VCaP (cell line): ENCODE data around the gene OBI1.

ENCODE experiments used
- H3K27ac ChIP-seq: fragments of 450-650 bp; 2 replicates; pipeline ENCODE4 v1.5.1; 2017
- TF ChIP-seq, protein P1 (sequence below): fragments of 450-650 bp; conservative IDR thresholded peaks from 2 replicates; pipeline ENCODE4 v1.5.1; 2017; ENCODE audit warnings: mild to moderate bottlenecking, moderate library complexity

Gene OBI1

DNA sequence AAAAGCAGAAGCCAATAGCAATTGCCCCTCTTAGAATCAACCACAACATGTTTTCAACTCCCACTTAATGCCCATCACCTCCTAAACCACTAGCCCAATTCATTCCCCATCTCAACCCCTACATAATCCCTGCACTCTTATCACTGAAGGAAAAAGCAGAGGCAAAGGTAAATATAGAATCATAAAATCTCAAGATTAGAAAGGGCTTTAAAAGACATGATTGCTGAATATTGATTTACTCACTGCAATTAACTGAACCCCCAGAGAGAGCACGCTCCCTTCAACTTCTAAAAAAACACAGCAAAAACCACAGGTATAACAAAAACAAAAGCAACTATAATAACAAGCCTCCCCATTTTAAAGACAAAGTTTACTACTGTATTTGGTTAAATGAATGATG lies 40.5 kb downstream of the OBI1 start:
- no peak overlapping the region for H3K27ac ChIP-seq
- TF ChIP-seq, protein P1, sequence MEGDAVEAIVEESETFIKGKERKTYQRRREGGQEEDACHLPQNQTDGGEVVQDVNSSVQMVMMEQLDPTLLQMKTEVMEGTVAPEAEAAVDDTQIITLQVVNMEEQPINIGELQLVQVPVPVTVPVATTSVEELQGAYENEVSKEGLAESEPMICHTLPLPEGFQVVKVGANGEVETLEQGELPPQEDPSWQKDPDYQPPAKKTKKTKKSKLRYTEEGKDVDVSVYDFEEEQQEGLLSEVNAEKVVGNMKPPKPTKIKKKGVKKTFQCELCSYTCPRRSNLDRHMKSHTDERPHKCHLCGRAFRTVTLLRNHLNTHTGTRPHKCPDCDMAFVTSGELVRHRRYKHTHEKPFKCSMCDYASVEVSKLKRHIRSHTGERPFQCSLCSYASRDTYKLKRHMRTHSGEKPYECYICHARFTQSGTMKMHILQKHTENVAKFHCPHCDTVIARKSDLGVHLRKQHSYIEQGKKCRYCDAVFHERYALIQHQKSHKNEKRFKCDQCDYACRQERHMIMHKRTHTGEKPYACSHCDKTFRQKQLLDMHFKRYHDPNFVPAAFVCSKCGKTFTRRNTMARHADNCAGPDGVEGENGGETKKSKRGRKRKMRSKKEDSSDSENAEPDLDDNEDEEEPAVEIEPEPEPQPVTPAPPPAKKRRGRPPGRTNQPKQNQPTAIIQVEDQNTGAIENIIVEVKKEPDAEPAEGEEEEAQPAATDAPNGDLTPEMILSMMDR, result no peak

DNA sequence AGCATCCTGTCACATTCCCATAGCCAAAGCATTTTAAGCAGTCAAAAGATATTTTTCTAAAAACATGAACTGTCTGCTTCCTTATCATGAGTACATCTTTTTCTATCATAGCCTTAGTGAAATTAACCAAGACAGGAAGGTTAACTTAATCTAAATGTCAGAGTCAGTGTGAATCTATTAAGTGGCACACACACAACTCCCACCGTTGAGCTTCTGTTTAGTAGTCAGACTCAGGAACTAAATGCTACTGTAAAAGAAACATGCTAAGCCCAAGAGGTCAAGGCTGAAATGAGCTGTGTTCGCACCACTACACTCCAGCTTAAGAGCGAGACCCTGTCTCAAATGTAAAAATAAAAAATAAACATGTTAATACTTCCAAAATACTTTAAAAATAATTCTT lies 47.9 kb downstream of the OBI1 start:
- H3K27ac ChIP-seq, result no peak overlapping the region
- TF ChIP-seq, protein P1, result no peak

DNA sequence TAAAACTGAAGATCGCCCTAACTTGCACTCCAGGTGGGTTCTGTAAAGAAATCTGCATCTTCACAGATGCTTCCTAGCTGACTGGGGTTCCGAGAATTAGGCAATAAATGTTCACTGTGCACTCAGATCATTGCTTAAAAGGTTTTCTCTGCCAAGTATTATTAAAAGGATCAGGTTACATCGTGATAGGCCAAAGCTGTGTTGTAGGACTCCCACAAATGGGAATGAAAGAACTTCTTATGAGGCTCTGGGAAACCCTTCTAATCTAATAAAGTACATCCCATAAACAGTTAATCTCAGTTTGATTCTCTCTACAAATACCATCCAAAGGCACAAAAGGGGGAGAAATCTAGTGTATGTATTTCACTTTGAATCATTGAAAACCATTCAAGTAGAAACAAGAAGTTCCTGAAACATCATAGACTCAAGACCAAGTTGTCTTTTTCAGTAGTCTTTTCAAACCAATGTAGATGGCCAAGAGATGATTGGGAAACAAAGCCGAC lies 48.5 kb downstream of the OBI1 start:
- H3K27ac ChIP-seq, result no peak overlapping the region
- TF ChIP-seq, protein P1, result no peak

DNA sequence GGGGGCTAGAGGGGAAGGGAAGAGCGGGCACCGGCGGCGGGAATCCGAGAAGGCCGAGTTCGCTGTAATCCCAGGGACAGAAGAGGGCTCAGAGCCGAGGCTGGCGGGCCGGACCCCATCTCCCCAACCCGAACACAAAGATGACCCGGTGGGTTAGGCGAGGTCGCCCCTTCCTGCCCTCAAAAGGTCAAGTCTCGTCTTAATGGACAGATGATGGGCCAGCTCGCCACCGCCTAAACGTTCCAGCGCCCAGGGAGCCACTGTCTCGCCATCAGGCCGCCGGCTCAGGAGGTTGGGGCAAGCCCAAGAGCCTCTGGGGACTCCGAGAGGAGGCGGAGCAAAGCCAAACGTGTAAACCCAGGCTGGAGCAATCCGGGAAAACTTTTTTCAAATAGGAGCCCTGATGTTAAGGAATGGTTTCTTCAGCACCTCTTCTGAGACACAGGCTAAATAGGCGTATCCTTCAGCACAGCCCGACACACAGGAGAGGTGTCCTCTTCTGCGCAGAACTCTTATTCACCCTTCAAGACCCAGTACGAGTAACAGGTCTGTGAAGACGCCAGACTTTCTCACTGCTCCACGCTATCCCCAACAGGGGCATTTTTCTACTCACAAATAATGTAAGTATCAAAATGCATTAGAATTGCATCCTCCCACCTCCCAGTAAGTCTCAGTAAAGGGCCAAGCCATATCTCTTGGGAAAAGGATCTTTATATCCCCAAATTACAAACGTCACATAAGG lies 49.3 kb downstream of the OBI1 start:
- no peak overlapping the region for H3K27ac ChIP-seq
- TF ChIP-seq, protein P1, result no peak

DNA sequence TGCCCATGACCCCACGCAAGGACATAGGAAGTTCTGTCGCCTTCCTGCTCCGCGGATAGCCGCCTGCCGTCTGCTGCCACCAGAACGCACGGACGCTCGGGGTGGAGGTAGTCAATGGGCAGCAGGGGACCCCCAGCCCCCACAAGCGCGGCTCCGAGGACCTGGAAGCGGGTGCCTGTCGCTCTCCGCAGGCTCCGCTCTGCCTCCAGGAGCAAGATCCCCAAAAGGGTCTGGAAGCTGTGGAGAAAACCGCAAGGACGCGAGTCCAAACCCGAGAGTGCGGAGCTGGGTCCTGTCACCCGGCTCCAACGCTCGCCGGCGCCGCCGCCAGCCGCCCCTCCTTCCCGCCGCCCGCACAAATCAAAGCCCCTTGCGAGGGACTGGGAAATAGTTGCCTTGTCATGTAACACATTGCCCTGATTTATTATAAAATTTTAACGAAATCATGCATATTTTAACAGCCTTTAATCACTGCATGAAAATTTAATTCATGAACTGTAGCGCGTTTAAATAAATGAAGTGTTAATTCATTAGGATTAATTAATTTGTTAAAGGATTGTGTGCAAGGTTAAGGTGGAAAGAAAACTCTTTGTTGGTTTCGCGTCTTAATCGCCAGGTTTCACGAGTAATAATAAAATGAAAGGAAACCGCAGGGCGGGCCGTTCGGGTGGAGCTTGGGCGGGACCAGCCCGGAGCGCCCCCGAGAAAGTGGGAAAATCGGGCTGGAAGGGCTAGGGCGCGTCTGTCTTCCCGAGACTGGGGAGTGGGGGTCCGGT lies 50.1 kb downstream of the OBI1 start:
- TF ChIP-seq, protein P1, result no peak
- no peak overlapping the region for H3K27ac ChIP-seq

DNA sequence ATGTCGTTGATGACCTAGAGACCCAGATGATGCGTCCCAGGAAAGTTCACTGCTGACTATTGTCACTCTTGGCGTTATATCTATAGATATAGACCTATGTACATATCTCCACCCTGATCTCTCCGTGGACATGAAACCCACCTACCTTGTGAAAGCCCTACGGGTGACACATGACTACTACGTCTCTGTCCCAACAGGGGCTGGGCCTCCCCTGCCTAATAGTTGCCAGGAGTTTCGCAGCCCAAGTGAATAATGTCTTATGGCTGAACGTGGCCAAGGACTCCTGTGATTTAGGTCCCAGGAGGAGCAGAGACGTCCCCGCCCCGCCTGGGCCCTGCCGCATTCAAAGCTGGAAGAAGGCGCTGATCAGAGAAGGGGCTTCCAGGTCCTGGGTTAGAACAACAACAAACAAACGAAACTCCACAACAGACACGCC lies 50.7 kb downstream of the OBI1 start:
- no peak overlapping the region for H3K27ac ChIP-seq
- TF ChIP-seq, protein P1, result no peak
